ENCODE results near the gene BAD.

Gene BAD

GRCh38 chr11:64299847-64300648, 15.6 kb upstream of the BAD start, which contains the start of gene CATSPERZ:
TSS of gene CATSPERZ (plus strand) at chr11:64300358. CDS start at chr11:64300411, 53 bp downstream.
- peaks cover 50% of the 10 kb centered on the region for H3K27me3 ChIP-seq (ENCODE audit: low read depth, low read length)

GRCh38 chr11:64298966-64299846, 14.7 kb upstream of the BAD start:
- Histone ChIP-seq H3K27ac (ENCODE audit: low read length) (no peak overlapping the region), H3K27me3 (ENCODE audit: low read depth, low read length) (peaks cover 52% of the 10 kb centered on the region), H3K9me3 (ENCODE audit: control insufficient read depth in 1 of 2, low read length in 2 of 2) (no peaks in the 10 kb centered on the region), H3K36me3 (ENCODE audit: control insufficient read depth in 1 of 2, insufficient read depth in 2 of 2, low read length in 2 of 2) (no peaks in the 10 kb centered on the region), H3K4me3 (ENCODE audit: low read depth in 1 of 2, low read length in 2 of 2) (peak overlapping the region in 1 of 2 donors; percentile 58), H3K4me1 (ENCODE audit: control insufficient read depth in 1 of 2, insufficient read depth in 2 of 2, low read length in 2 of 2) (peaks cover 0 to 28% of the 10 kb centered on the region in 2 donors)

More at GRCh38 chr11:64299847-64300648, 15.6 kb upstream of the BAD start, which contains the start of gene CATSPERZ:
- Histone ChIP-seq H3K36me3 (ENCODE audit: control insufficient read depth in 1 of 2, insufficient read depth in 2 of 2, low read length in 2 of 2) (no peaks in the 10 kb centered on the region), H3K27ac (ENCODE audit: low read length) (no peak within 1 kb of the TSS), H3K9me3 (ENCODE audit: control insufficient read depth in 1 of 2, low read length in 2 of 2) (no peaks in the 10 kb centered on the region), H3K4me3 (ENCODE audit: low read depth in 1 of 2, low read length in 2 of 2) (peak within 1 kb of the TSS in 1 of 2 donors; percentile 58), H3K4me1 (ENCODE audit: control insufficient read depth in 1 of 2, insufficient read depth in 2 of 2, low read length in 2 of 2) (peaks cover 0 to 28% of the 10 kb centered on the region in 2 donors)

DNA sequence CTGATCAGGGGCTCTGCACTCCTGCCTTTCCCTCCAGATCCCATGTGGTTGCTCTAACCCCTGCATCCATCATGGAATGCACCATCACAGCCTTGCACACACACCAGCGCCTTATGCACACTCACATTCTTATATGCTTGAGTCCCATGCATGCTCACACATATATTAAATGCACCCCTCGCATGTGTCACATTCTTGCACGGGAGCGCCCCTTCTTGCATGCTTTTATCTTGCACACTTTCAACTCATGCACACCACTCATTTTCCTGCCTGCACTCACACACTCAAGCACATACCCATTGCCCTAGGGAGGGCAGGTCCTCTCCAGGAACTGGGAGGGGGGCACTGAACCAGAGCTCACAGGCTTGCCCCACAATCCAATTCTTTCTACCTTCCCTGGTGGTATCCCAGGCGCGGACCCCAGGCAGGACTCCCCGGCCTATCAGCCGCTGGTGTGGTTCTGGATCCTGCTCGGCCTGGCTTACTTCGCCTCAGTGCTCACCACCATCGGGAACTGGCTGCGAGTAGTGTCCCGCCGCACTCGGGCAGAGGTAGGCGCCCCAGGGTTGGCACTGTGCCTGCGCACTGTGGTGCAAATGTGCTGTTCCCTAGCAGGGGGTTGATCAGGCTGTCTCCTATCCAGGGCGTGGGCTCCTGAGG, 13.4 kb upstream of the BAD start:
- Histone ChIP-seq H3K27ac (ENCODE audit: low read length) (no peak overlapping the region), H3K36me3 (ENCODE audit: control insufficient read depth in 1 of 2, insufficient read depth in 2 of 2, low read length in 2 of 2) (no peaks in the 10 kb centered on the region), H3K27me3 (ENCODE audit: low read depth, low read length) (peaks cover 61% of the 10 kb centered on the region), H3K4me1 (ENCODE audit: control insufficient read depth in 1 of 2, insufficient read depth in 2 of 2, low read length in 2 of 2) (peaks cover 0 to 22% of the 10 kb centered on the region in 2 donors), H3K9me3 (ENCODE audit: control insufficient read depth in 1 of 2, low read length in 2 of 2) (no peaks in the 10 kb centered on the region), H3K4me3 (ENCODE audit: low read depth in 1 of 2, low read length in 2 of 2) (no peak overlapping the region)

- H3K27ac ChIP-seq (ENCODE audit: low read length), result no peak overlapping the region
- H3K4me3 ChIP-seq (ENCODE audit: low read depth in 1 of 2, low read length in 2 of 2), result no peak overlapping the region
- H3K36me3 ChIP-seq (ENCODE audit: control insufficient read depth in 1 of 2, insufficient read depth in 2 of 2, low read length in 2 of 2), result no peaks in the 10 kb centered on the region
- H3K9me3 ChIP-seq (ENCODE audit: control insufficient read depth in 1 of 2, low read length in 2 of 2), result no peaks in the 10 kb centered on the region
- H3K27me3 ChIP-seq (ENCODE audit: low read depth, low read length), result peaks cover 69% of the 10 kb centered on the region
- peaks cover 0 to 29% of the 10 kb centered on the region in 2 donors for H3K4me1 ChIP-seq (ENCODE audit: control insufficient read depth in 1 of 2, insufficient read depth in 2 of 2, low read length in 2 of 2)
Measured at GRCh38 chr11:64296830-64297698, 12.6 kb upstream of the BAD start.

- Histone ChIP-seq H3K36me3 (ENCODE audit: control insufficient read depth in 1 of 2, insufficient read depth in 2 of 2, low read length in 2 of 2) (no peaks in the 10 kb centered on the region), H3K27ac (ENCODE audit: low read length) (no peak overlapping the region), H3K27me3 (ENCODE audit: low read depth, low read length) (peaks cover 69% of the 10 kb centered on the region), H3K9me3 (ENCODE audit: control insufficient read depth in 1 of 2, low read length in 2 of 2) (no peaks in the 10 kb centered on the region), H3K4me1 (ENCODE audit: control insufficient read depth in 1 of 2, insufficient read depth in 2 of 2, low read length in 2 of 2) (peaks cover 0 to 37% of the 10 kb centered on the region in 2 donors), H3K4me3 (ENCODE audit: low read depth in 1 of 2, low read length in 2 of 2) (no peak overlapping the region)
Measured at GRCh38 chr11:64296236-64296635, 11.8 kb upstream of the BAD start.

- no peaks in the 10 kb centered on the region for H3K9me3 ChIP-seq (ENCODE audit: control insufficient read depth in 1 of 2, low read length in 2 of 2)
- H3K36me3 ChIP-seq (ENCODE audit: control insufficient read depth in 1 of 2, insufficient read depth in 2 of 2, low read length in 2 of 2), result no peaks in the 10 kb centered on the region
- no peak overlapping the region for H3K4me3 ChIP-seq (ENCODE audit: low read depth in 1 of 2, low read length in 2 of 2)
- peaks cover 73% of the 10 kb centered on the region for H3K27me3 ChIP-seq (ENCODE audit: low read depth, low read length)
- H3K4me1 ChIP-seq (ENCODE audit: control insufficient read depth in 1 of 2, insufficient read depth in 2 of 2, low read length in 2 of 2), result peaks cover 0 to 35% of the 10 kb centered on the region in 2 donors
- no peak overlapping the region for H3K27ac ChIP-seq (ENCODE audit: low read length)
Measured at GRCh38 chr11:64295760-64296159, 11.3 kb upstream of the BAD start.

DNA sequence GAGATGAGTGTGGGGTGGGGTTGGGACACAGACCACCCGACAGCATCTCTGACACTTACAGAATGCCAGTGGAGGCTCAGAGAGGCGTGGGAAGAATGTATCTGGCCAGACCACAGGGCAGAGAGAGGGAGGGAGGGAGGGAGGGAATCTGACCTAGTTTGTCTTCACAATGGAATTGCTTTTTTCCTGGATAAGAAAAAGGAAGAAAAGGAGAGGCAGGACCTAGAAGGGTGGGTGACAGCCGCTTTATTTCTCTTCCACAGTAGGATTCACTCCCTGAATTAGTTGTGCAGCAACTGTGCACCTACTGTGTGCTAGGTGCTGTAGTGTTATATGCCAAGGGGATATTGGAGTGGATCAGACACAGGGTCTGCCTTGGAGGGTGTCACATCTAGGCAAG, 10.3 kb upstream of the BAD start:
- peaks cover 0 to 25% of the 10 kb centered on the region in 2 donors for H3K4me1 ChIP-seq (ENCODE audit: control insufficient read depth in 1 of 2, insufficient read depth in 2 of 2, low read length in 2 of 2)
- no peak overlapping the region for H3K27ac ChIP-seq (ENCODE audit: low read length)
- no peaks in the 10 kb centered on the region for H3K36me3 ChIP-seq (ENCODE audit: control insufficient read depth in 1 of 2, insufficient read depth in 2 of 2, low read length in 2 of 2)
- no peak overlapping the region for H3K4me3 ChIP-seq (ENCODE audit: low read depth in 1 of 2, low read length in 2 of 2)
- no peaks in the 10 kb centered on the region for H3K9me3 ChIP-seq (ENCODE audit: control insufficient read depth in 1 of 2, low read length in 2 of 2)
- peaks cover 72% of the 10 kb centered on the region for H3K27me3 ChIP-seq (ENCODE audit: low read depth, low read length)

- Histone ChIP-seq H3K4me1 (ENCODE audit: control insufficient read depth in 1 of 2, insufficient read depth in 2 of 2, low read length in 2 of 2) (peaks cover 0 to 15% of the 10 kb centered on the region in 2 donors), H3K4me3 (ENCODE audit: low read depth in 1 of 2, low read length in 2 of 2) (peak overlapping the region in 1 of 2 donors; percentile 53), H3K27ac (ENCODE audit: low read length) (no peak overlapping the region), H3K9me3 (ENCODE audit: control insufficient read depth in 1 of 2, low read length in 2 of 2) (no peaks in the 10 kb centered on the region), H3K27me3 (ENCODE audit: low read depth, low read length) (peaks cover 56% of the 10 kb centered on the region), H3K36me3 (ENCODE audit: control insufficient read depth in 1 of 2, insufficient read depth in 2 of 2, low read length in 2 of 2) (no peaks in the 10 kb centered on the region)
Measured at GRCh38 chr11:64292460-64293254, 8.2 kb upstream of the BAD start.

DNA sequence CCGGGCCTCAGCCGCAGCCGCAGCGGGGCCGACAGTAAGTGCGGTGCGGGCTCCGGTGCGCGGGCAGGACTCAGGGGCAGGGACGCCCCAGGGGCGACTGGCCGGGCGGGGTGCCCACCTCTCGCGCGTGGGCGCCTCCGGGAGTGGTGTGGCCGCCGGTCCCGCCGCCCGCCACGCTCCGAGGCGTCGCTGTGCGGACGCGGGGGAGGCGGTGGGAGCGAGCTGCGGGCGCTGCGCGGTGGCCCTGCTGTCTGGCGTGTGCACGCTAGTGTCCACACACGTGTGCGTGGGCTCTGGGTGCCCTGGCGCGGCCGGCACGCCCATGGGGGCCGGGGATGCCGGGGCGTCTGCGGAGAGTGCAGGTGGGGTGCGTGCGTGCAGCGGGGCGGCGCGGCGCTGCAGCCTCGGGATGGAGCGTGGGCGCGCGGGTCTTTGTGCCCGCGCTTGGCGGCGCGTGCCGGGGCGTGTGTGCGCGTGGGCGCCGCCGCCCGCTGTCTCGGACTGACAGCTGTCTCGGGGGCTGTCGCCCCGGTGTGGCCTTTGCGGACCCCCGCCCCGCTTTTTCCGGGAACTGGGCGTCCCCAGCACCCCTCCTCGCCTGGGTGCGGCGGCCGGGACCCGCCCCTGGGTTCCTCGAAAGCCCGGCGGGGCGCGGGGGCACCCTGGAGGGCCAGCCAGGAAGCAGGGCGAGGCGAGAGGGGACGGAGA, 7.4 kb upstream of the BAD start:
- H3K27me3 ChIP-seq (ENCODE audit: low read depth, low read length), result peaks cover 49% of the 10 kb centered on the region
- no peaks in the 10 kb centered on the region for H3K9me3 ChIP-seq (ENCODE audit: control insufficient read depth in 1 of 2, low read length in 2 of 2)
- no peak overlapping the region for H3K27ac ChIP-seq (ENCODE audit: low read length)
- H3K4me1 ChIP-seq (ENCODE audit: control insufficient read depth in 1 of 2, insufficient read depth in 2 of 2, low read length in 2 of 2), result peaks cover 0 to 15% of the 10 kb centered on the region in 2 donors
- H3K36me3 ChIP-seq (ENCODE audit: control insufficient read depth in 1 of 2, insufficient read depth in 2 of 2, low read length in 2 of 2), result no peaks in the 10 kb centered on the region
- peak overlapping the region in 1 of 2 donors; percentile 53 for H3K4me3 ChIP-seq (ENCODE audit: low read depth in 1 of 2, low read length in 2 of 2)
